AG09319 (cell line): ENCODE data around the gene GOSR1.
"Not testable (repeated sequence)": the region's sequence is repeated elsewhere in the genome, so short reads cannot be mapped to it uniquely, and the experiment has no call there.

ENCODE experiments used
- DNase-seq: peaks from one replicate; pipeline ENCODE4 v3.0.0-alpha.2; 2010; ENCODE audit warnings: low read depth; ENCODE audit errors: extremely low read depth
- TF ChIP-seq, protein P1 (sequence below): IDR thresholded peaks from 2 replicates; pipeline ENCODE4 v1.5.1; 2011; ENCODE audit warnings: low read depth, mild to moderate bottlenecking, inconsistent platforms, low read length, moderate library complexity

Gene GOSR1

DNA sequence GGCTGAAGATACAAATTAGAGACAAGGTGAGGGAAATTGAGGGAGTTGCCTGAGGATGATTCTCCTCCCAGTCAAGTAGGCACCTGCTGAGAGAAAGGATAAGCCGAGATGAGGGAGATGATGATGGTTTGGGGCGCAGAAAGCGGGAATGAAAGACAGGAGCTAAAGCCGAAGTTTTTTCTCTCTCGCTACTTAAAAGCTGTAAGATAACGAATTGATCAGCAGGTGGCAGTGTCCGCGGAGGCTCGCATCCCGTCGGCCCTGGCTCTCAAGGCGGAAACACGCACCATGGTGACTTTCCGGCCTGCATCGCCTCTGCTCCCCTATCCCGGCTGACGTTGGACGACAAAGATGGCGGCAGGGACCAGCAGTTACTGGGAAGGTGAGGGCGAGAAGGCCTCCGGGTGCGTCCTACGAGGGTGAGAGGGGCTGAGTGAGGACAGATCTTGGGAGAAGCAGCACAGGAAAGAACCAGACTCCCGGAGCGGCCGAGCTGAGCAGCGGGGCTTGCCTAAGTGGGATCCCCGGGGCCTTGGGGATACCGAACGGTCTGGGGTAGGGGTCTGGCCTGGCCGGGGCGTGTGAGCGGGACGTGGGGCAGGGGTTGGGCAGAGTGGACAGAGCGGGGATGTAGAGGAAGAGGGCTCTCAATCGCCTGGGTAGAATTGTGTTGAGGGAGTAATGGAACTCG is at the start of gene GOSR1:
Gene GOSR1, plus strand, starts transcription at position 326 of the 691 bp plus-strand sequence. Its CDS starts 26 bp downstream, at position 352.
- TF ChIP-seq, protein P1, sequence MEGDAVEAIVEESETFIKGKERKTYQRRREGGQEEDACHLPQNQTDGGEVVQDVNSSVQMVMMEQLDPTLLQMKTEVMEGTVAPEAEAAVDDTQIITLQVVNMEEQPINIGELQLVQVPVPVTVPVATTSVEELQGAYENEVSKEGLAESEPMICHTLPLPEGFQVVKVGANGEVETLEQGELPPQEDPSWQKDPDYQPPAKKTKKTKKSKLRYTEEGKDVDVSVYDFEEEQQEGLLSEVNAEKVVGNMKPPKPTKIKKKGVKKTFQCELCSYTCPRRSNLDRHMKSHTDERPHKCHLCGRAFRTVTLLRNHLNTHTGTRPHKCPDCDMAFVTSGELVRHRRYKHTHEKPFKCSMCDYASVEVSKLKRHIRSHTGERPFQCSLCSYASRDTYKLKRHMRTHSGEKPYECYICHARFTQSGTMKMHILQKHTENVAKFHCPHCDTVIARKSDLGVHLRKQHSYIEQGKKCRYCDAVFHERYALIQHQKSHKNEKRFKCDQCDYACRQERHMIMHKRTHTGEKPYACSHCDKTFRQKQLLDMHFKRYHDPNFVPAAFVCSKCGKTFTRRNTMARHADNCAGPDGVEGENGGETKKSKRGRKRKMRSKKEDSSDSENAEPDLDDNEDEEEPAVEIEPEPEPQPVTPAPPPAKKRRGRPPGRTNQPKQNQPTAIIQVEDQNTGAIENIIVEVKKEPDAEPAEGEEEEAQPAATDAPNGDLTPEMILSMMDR, result peak; percentile 75
- peak; percentile 89 for DNase-seq

DNA sequence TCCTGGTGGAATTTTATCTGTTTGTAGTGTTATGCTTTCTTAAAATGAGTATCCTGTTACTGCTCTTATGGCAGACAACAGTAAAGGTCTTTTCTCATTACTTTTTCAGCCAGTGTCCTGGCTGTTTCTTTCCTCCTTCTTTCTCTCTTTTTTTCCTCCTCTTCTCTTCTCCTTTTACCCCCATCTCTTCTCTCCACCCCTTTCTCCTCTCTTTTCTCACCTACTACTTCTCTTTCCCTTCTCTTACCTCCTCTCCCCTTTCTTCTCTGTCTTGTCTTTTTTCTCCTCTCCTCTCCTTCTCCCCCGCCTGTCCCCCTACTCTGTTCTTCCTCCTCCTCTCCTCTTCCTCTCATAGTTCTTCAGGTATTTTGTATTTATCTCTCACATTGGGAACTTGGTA is 49.6 kb upstream of the GOSR1 start:
- TF ChIP-seq, protein P1, result no peak
- DNase-seq, result no peak

DNA sequence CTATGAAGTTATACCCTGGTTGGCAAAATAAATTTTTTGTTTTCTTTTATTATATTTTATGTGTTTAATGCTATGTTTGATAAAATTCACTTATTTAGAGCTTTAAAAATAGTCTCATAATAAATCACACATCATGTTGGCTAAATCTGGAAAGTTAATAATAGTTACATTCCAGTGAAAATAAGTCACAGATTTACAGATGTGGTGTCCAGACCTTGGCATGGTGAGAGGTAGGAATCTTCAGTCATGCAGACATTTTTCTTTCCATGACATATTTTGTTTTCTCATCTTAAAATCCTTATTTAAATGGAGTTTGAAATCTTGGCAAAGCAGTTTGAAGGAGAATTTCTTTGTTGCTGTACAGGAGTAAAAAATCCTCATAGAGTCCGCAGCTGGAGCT is 48.1 kb upstream of the GOSR1 start:
- TF ChIP-seq, protein P1, result no peak

DNA sequence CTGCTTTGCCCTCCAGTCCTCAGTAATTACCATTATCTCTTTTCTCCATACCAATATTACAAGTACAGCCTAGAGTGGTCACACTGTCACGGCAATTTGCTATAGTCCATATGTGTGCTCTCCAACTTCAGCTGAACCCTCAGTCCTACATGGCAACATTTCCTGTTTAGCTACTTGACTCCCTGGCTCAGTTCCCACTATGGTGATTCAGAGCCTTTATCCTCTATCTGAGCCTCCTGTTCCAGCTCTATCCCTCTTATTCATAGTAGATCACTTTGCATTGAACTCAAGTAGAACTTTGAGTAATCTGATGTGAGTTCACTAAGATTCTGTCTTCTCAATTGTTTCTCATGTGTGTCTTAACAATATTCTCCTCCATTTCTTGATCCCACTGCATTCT is 43.7 kb upstream of the GOSR1 start:
- DNase-seq, result peak; percentile 38
- TF ChIP-seq, protein P1, result no peak

More for the DNA sequence above, 48.1 kb upstream of the GOSR1 start:
- peak; percentile 20 for DNase-seq

DNA sequence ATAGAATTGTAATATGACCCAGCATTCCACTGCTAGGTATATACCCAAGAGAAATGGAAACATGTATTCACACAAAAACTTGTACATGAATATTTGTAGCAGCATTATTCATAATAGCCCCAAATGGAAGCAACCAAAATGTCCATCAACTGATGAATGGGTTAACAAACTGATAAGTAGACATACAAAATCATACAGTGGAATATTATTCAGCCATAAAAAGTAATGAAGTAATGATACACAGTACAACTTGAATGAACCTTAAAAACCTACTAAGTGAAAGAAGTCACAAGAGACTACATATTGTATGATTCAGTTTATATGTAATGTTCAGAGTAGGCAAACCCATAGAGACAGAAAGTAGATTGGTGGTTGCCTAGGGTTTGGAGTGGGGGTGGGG is 40.5 kb upstream of the GOSR1 start:
- no peak for DNase-seq
- TF ChIP-seq, protein P1, result no peak

DNA sequence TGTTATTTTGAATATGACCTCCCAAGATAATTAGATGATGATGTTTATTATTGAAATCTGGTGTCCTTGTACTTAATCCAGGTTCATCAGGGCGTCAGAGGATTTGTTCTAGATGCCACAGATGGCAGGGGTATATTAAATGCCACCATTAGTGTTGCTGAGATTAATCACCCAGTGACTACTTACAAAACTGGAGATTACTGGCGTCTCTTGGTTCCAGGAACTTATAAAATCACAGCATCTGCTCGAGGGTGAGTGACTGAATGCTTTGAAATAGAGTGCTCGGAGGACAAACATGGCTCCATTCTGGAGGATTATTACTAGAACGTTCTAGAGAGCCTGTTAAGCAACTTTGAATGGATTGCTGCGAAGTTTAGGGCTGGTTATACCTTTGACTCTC is 33.5 kb upstream of the GOSR1 start:
- DNase-seq, result no peak
- TF ChIP-seq, protein P1, result no peak

DNA sequence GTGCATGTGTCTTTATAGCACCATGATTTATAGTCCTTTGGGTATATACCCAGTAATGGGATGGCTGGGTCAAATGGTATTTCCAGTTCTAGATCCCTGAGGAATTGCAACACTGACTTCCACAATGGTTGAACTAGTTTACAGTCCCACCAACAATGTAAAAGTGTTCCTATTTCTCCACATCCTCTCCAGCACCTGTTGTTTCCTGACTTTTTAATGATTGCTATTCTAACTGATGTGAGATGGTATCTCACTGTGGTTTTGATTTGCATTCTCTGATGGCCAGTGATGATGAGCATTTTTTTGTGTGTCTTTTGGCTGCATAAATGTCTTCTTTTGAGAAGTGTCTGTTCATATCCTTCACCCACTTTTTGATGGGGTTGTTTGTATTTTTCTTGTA is 30.6 kb upstream of the GOSR1 start:
- not testable (repeated sequence) for DNase-seq

DNA sequence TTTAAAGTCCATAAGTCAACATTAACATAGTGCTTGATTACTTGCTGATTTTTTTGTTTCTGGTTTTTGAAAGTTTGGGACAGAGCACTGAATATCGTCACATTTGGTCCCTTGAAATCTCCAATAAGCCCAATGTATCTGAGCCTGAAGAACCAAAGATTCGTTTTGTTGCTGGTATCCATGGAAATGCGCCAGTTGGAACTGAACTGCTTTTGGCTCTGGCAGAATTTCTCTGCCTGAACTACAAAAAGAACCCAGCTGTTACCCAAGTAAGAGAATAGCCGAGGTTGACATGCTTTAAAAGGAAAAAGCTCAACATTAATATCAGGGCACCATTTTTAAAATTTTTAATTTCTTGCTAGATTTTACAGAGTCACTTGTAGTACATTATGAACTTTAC is 27.7 kb upstream of the GOSR1 start:
- TF ChIP-seq, protein P1, result no peak
- DNase-seq, result no peak
